Mesendoderm (in vitro differentiated cells): ENCODE results near the gene RARS2.

Source experiments
- DNase-seq: peaks from one replicate; pipeline ENCODE4 v3.0.0; 2013
- H2AK5ac ChIP-seq: 2 replicates; pipeline ENCODE4 v1.6.1; 2013; ENCODE audit warnings: low read length, inconsistent platforms
- H2BK120ac ChIP-seq: 2 replicates; pipeline ENCODE4 v1.6.1; 2013; ENCODE audit warnings: low read depth, mild to moderate bottlenecking, low read length, moderate library complexity, mixed read lengths
- H2BK15ac ChIP-seq: replicated peaks from 2 replicates; pipeline ENCODE4 v1.6.1; 2013; ENCODE audit warnings: low read depth, mild to moderate bottlenecking, moderate library complexity
- H2BK5ac ChIP-seq: 2 replicates; pipeline ENCODE4 v1.6.1; 2013; ENCODE audit warnings: low read length, inconsistent platforms
- H3K18ac ChIP-seq: 2 replicates; pipeline ENCODE4 v1.6.1; 2013; ENCODE audit warnings: mild to moderate bottlenecking, low read length, mixed read lengths
- H3K23ac ChIP-seq: one replicate; pipeline ENCODE4 v1.6.1; 2013; ENCODE audit warnings: low read length
- H3K27ac ChIP-seq: 2 replicates; pipeline ENCODE4 v1.5.1; 2013; ENCODE audit warnings: low read depth, mild to moderate bottlenecking, inconsistent platforms, low read length, moderate library complexity
- H3K27me3 ChIP-seq: 2 replicates; pipeline ENCODE4 v1.6.1; 2013; ENCODE audit warnings: low read length, control low read depth, mild to moderate bottlenecking, inconsistent platforms; ENCODE audit not compliant: insufficient read depth, poor library complexity
- H3K36me3 ChIP-seq: 2 replicates; pipeline ENCODE4 v1.6.1; 2013; ENCODE audit warnings: low read length, inconsistent platforms; ENCODE audit not compliant: control insufficient read depth, insufficient read depth
- H3K4ac ChIP-seq: one replicate; pipeline ENCODE4 v1.6.1; 2013; ENCODE audit warnings: low read depth, mild to moderate bottlenecking, low read length, moderate library complexity
- H3K4me1 ChIP-seq: 2 replicates; pipeline ENCODE4 v1.6.1; 2013; ENCODE audit warnings: low read depth, low read length, inconsistent platforms; ENCODE audit not compliant: control insufficient read depth
- H3K4me2 ChIP-seq: 2 replicates; pipeline ENCODE4 v1.6.1; 2013; ENCODE audit warnings: low read length
- H3K4me3 ChIP-seq: 2 replicates; pipeline ENCODE4 v1.5.1; 2013; ENCODE audit warnings: mild to moderate bottlenecking, low read length
- H3K56ac ChIP-seq: one replicate; pipeline ENCODE4 v1.6.1; 2013; ENCODE audit warnings: low read length
- H3K79me1 ChIP-seq: 2 replicates; pipeline ENCODE4 v1.6.1; 2013; ENCODE audit warnings: low read length, inconsistent platforms
- H3K79me2 ChIP-seq: 2 replicates; pipeline ENCODE4 v1.6.1; 2013; ENCODE audit warnings: mild to moderate bottlenecking, low read length; ENCODE audit not compliant: control insufficient read depth, insufficient read depth
- H3K9ac ChIP-seq: 2 replicates; pipeline ENCODE4 v1.6.1; 2013; ENCODE audit warnings: low read length, inconsistent platforms
- H4K5ac ChIP-seq: one replicate; pipeline ENCODE4 v1.6.1; 2013; ENCODE audit warnings: low read length
- H4K8ac ChIP-seq: one replicate; pipeline ENCODE4 v1.6.1; 2013; ENCODE audit warnings: low read depth, mild to moderate bottlenecking, control low read depth, low read length, moderate library complexity
- WGBS: extraction: QIAGEN DNeasy Blood & Tissue Kit; methylation state at CpG from one replicate; pipeline ENCODE4 v1.1.7; 2013; ENCODE audit warnings: low lambda C conversion rate, missing lambda C conversion rate; ENCODE audit not compliant: insufficient coverage; ENCODE audit errors: extremely low coverage; 5-methylcytosine and 5-hydroxymethylcytosine counted together

Gene RARS2

DNA sequence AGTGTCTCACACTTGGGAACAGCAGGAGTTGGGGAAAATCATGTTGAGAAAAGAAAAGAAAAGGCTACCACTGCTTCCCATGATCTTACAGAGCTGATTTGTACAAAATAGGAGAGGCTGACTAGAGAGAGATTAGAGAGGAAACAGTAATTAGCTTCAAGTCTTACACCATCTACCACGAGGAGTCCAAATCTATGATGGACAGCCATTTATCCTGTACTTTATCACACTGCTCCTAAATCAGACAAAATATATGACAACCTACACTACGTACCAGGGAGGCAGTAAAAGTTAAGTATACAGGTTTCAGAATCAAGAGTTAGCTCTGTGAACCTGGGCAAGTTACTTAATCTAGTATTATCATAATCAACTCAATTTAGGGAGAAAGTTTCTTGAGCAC, 38.0 kb downstream of the RARS2 start:
- H3K4me3 ChIP-seq = no peak overlapping the region
- H3K4me1 ChIP-seq = no peaks in the 10 kb centered on the region
- no peak overlapping the region for H3K23ac ChIP-seq
- peaks cover 2% of the 10 kb centered on the region for H3K79me1 ChIP-seq
- H2AK5ac ChIP-seq = no peak overlapping the region
- H2BK5ac ChIP-seq = no peak overlapping the region
- no peak overlapping the region for H4K8ac ChIP-seq
- DNase-seq = peak; percentile 43
- no peak overlapping the region for H3K9ac ChIP-seq
- no peaks in the 10 kb centered on the region for H3K36me3 ChIP-seq
- H3K4me2 ChIP-seq = no peak overlapping the region
- H3K27me3 ChIP-seq = no peaks in the 10 kb centered on the region
- H4K5ac ChIP-seq = no peak overlapping the region
- H3K4ac ChIP-seq = no peak overlapping the region
- H3K56ac ChIP-seq = no peak overlapping the region
- no peak overlapping the region for H3K18ac ChIP-seq
- no peaks in the 10 kb centered on the region for H3K79me2 ChIP-seq
- H2BK120ac ChIP-seq = no peak overlapping the region
- no peak overlapping the region for H2BK15ac ChIP-seq
- no CpG with 5 or more reads among the region's 2 CpGs for WGBS
- peak overlapping the region; percentile 25 for H3K27ac ChIP-seq

DNA sequence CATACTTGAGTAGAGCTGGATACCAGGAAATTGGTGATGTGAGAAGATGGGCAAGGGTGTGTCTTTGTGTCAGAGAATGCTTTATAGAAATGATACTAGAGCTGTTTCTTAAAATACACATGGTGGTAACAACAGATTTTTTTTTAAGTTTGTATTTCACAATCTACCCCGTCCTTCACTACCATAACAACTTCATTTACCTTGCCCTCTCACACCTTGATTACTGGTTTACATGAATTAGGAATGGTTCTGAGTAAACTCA, 45.4 kb downstream of the RARS2 start:
- H3K4me3 ChIP-seq = no peak overlapping the region
- no peak overlapping the region for H4K8ac ChIP-seq
- no peak overlapping the region for H3K27ac ChIP-seq
- H3K4me2 ChIP-seq = no peak overlapping the region
- H3K56ac ChIP-seq = no peak overlapping the region
- no peak overlapping the region for H3K4ac ChIP-seq
- H3K36me3 ChIP-seq = peaks cover 2% of the 10 kb centered on the region
- H2BK5ac ChIP-seq = no peak overlapping the region
- H3K27me3 ChIP-seq = no peaks in the 10 kb centered on the region
- H3K9ac ChIP-seq = no peak overlapping the region
- H2BK120ac ChIP-seq = no peak overlapping the region
- H3K79me2 ChIP-seq = no peaks in the 10 kb centered on the region
- no peak overlapping the region for H3K23ac ChIP-seq
- H2AK5ac ChIP-seq = no peak overlapping the region
- H3K4me1 ChIP-seq = no peaks in the 10 kb centered on the region
- H2BK15ac ChIP-seq = no peak overlapping the region
- no peaks in the 10 kb centered on the region for H3K79me1 ChIP-seq
- DNase-seq = no peak
- H3K18ac ChIP-seq = no peak overlapping the region
- H4K5ac ChIP-seq = no peak overlapping the region
- WGBS = no CpG with 5 or more reads among the region's 1 CpG

DNA sequence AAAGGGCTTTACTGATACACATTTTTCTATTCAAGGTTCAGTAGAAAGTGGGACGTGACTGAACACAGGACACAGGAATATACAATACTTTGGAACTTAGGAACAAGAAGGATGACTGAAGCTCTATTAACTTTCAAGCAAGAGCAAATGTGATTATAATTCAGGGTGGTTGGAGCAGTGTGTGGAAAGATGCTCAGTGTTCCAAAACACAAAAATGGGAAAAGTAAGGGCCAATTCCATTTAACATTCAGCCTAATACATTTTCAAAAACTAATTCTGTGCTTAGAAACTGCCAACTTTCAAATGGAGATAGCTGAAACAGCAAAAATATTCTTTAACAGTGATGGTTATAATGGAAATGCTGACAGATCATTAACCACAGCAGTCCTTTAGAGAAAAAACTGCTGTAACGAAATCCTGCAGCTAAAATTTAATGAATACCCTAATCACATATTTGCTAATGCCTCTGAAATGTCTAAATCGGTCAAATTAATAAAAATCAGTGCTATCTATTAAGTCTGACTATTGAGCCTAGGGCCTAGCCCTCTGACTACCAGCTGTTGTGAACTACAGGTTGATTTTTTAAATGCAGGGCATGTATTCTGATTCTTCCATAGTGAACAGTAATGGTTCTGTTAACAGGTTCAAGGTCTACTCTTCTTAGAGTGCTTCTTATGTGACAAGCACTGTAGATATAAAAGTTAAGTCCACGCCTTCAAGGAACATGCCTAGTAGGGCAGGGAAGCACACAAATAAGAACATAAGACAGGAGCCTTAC, 45.9 kb downstream of the RARS2 start:
- Histone ChIP-seq H2BK120ac (no peak overlapping the region), H3K79me1 (no peaks in the 10 kb centered on the region), H3K4me1 (no peaks in the 10 kb centered on the region), H3K56ac (no peak overlapping the region), H3K4ac (no peak overlapping the region), H3K18ac (no peak overlapping the region), H3K4me2 (no peak overlapping the region), H2BK15ac (no peak overlapping the region), H4K5ac (no peak overlapping the region), H3K9ac (no peak overlapping the region), H2BK5ac (no peak overlapping the region), H3K4me3 (no peak overlapping the region), H3K27me3 (no peaks in the 10 kb centered on the region), H4K8ac (no peak overlapping the region), H3K79me2 (no peaks in the 10 kb centered on the region), H3K36me3 (peaks cover 2% of the 10 kb centered on the region), H3K23ac (no peak overlapping the region), H3K27ac (no peak overlapping the region), H2AK5ac (no peak overlapping the region)
- DNase-seq = no peak
- no CpG with 5 or more reads among the region's 4 CpGs for WGBS

DNA sequence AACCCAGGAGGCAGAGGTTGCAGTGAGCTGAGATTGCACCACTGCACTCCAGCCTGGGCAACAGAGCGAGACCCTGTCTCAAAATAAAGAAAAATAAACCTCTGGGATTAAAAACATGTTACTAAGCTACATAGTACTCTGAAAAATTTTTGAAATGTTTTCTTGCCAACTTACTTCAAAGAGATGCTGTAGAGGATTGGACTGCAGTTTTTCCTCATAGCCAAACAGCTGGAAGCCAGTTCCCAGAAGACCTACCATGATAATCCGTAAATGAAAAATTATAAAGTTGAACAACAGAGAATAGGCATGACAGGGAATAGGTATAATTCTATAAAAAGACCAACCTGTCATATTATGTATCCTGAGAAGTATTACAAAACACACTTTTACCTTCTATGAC, 48.0 kb downstream of the RARS2 start:
- Histone ChIP-seq H3K18ac (no peak overlapping the region), H3K56ac (no peak overlapping the region), H3K27ac (no peak overlapping the region), H2BK5ac (no peak overlapping the region), H3K4me1 (no peaks in the 10 kb centered on the region), H4K8ac (no peak overlapping the region), H3K4me2 (no peak overlapping the region), H2BK120ac (no peak overlapping the region), H2AK5ac (no peak overlapping the region), H3K79me1 (no peaks in the 10 kb centered on the region), H3K4ac (no peak overlapping the region), H4K5ac (no peak overlapping the region), H3K27me3 (no peaks in the 10 kb centered on the region), H3K4me3 (no peak overlapping the region), H3K79me2 (no peaks in the 10 kb centered on the region), H3K23ac (no peak overlapping the region), H2BK15ac (no peak overlapping the region), H3K36me3 (peaks cover 2% of the 10 kb centered on the region), H3K9ac (no peak overlapping the region)
- no CpG with 5 or more reads among the region's 2 CpGs for WGBS
- no peak for DNase-seq

DNA sequence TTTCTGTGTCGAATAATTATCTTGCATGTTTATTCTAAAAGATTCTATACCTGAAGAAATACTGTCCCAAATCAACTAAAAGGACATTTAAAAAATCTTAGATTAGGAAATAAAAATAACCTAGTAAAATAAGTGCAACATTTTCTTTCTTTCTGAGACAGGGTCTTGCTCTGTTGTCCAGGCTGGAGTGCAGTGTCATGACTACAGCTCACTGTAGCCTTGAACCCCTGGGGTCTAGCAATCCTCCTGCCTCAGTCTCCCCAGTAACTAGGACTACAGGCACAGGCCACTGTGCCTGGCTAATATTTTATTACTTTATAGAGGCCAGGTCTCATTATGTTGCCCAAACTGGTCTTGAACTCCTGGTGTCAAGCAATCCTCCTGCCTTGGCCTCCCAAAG, 48.7 kb downstream of the RARS2 start:
- Histone ChIP-seq H3K4me2 (no peak overlapping the region), H3K23ac (no peak overlapping the region), H3K27ac (no peak overlapping the region), H3K4ac (no peak overlapping the region), H4K5ac (no peak overlapping the region), H2BK120ac (no peak overlapping the region), H2BK5ac (no peak overlapping the region), H3K36me3 (peaks cover 2% of the 10 kb centered on the region), H2AK5ac (no peak overlapping the region), H3K4me1 (no peaks in the 10 kb centered on the region), H3K9ac (no peak overlapping the region), H3K4me3 (no peak overlapping the region), H4K8ac (no peak overlapping the region), H3K27me3 (no peaks in the 10 kb centered on the region), H3K79me1 (no peaks in the 10 kb centered on the region), H3K79me2 (no peaks in the 10 kb centered on the region), H3K18ac (no peak overlapping the region), H2BK15ac (no peak overlapping the region), H3K56ac (no peak overlapping the region)
- no peak for DNase-seq
- WGBS = no CpG with 5 or more reads among the region's 1 CpG

DNA sequence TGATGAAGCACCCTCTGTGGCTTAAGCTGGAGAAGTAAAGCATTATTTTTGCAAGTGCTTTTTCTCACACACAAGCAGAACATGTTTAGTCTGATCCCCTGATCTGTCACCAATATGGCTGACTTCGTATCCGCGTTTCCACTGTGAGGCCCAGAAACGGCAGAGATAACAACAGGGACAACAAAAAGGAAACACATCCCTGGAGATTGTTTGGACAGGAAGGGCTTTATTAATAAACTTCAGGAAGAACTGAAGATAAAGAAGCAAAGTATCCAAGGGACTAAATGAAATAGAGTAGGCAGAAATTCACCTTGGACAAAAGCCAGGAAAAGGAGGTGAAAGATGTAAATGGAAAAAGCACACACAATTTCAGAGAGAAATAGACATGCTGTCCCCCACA, 49.2 kb downstream of the RARS2 start:
- H3K4me2 ChIP-seq = no peak overlapping the region
- H2AK5ac ChIP-seq = no peak overlapping the region
- H3K56ac ChIP-seq = no peak overlapping the region
- H2BK120ac ChIP-seq = no peak overlapping the region
- no peak overlapping the region for H3K18ac ChIP-seq
- H3K79me2 ChIP-seq = no peaks in the 10 kb centered on the region
- H3K4me3 ChIP-seq = no peak overlapping the region
- H4K8ac ChIP-seq = no peak overlapping the region
- no peak overlapping the region for H3K27ac ChIP-seq
- H2BK5ac ChIP-seq = no peak overlapping the region
- H3K36me3 ChIP-seq = peaks cover 2% of the 10 kb centered on the region
- no CpG with 5 or more reads among the region's 4 CpGs for WGBS
- no peak overlapping the region for H3K4ac ChIP-seq
- H3K4me1 ChIP-seq = no peaks in the 10 kb centered on the region
- H3K9ac ChIP-seq = no peak overlapping the region
- DNase-seq = no peak
- H3K27me3 ChIP-seq = no peaks in the 10 kb centered on the region
- H2BK15ac ChIP-seq = no peak overlapping the region
- no peak overlapping the region for H3K23ac ChIP-seq
- H3K79me1 ChIP-seq = no peaks in the 10 kb centered on the region
- no peak overlapping the region for H4K5ac ChIP-seq
